ENCODE data around the gene PRPF40A.
A peak's percentile ranks its signal among the peaks of the same experiment; 100 is the strongest.

Gene PRPF40A

DNA sequence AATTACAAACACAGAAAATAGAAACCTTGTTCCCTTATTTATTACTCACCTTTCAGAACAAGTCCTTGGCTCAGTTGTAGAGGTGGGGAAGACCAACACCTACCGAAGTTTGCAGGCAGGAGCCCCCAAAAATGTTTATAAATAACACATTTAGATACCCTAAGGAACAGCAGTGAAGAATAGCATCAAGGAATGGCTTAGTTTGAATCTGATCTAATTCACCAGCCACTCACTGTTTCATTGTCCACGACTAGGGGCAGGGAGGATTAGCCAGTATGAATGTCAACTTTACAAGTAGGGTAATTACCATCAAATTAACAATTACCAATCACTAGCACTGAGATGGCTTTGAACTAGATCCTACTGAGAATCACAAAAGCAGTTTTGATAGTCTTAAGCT, 65.4 kb downstream of the PRPF40A start:
- no peak for DNase-seq (ENCODE audit: low read depth in 2 of 2)

DNA sequence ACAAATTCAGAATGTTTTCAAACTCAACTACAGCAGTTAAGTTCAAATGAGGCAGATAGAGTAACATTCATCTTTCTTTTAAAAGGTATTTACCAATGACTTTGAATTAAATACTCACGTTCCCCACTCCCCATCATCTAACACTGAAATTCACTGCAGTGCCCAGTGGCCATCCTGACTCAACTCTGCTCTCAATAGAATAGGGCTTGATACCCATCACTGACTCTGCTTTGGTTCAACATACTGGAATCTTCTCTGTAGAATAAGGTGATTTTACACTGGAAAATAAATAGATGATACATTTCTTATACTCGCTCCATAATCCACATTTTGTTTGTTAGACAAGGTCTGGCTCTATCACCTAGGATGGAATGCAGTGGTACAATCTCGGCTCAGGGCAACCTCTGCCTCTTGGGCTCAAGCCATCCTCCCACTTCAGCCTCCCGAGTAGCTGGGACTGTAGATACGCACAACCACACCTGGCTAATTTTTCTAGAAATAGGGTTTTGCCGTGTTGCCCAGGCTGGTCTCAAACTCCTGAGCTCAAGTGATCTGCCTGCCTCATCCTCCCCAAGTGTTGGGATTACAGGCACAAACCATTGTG, 66.4 kb downstream of the PRPF40A start:
- DNase-seq (ENCODE audit: low read depth in 2 of 2): no peak

DNA sequence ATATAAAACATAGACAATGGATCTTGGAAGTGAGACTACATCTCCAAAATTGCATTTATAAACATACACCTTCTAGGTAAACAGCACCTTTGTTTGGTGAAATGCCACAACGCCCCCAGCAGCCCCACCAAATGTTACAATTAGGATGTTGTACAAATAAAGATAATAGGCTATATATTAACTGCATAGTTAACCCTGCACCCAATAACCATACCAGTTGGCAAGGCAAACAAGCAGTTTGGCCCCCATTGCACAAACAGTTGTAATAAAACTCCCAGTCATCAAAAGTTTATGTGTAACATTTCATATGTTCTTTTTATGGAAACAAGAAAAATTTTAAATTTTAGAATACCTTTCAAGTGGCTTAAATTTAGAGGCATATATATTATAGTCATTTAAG, 67.3 kb downstream of the PRPF40A start:
- DNase-seq (ENCODE audit: low read depth in 2 of 2): no peak

DNA sequence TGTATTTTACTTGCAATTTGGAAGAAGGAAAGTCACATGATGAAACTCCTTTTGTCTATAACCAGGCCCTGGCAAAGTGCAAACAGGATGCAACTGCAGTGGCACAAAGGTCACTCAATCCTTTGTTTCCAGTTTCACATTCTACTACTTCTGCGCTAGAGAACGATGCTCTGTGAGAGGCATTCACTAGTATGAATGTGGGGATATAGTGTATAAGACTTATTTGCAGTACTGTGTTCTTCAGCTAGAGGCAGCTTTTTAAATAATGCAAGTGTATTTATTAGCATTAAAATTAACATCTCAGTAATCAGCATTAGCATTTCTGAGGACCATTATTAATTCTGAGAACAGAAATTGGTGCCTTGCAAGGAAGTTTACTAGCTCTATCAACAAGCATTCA, 68.9 kb downstream of the PRPF40A start:
- DNase-seq (ENCODE audit: low read depth in 2 of 2): no peak

DNA sequence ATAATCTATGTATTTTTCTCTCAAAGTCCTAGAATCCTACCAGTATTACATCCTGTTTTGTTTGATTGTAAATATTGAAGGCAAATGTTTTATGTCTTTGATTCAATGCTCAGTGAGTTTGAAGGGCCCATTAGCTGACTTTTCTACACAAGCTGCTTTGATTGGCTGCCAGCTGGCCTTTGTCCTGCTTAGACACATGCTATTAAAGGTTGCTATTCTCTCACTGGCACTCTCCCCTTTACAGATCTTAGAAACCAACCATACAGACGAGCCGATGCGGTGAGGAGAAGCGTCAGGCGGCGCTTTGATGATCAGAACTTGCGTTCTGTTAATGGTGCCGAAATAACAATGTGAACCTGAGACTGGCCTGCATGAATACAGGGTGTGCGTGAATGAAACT, 69.7 kb downstream of the PRPF40A start:
- no peak for DNase-seq (ENCODE audit: low read depth in 2 of 2)

DNA sequence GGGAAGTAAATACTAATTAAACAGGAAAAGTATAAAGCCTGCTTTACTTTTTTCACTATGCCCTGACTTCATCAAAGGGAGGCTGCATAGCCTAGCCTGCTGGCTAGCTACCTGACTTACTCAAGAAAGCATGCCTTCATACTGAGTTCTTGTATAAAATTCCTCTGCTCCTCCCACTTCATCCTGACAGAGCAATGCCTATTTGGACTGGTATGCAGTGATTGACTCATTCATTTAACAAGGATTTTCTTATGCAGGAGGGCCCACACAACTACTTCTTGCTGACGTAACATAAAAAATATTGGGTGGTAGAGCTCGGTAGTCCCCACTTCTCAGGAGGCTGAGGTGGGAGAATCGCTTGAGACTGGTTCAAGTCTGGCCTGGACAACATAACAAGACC, 70.5 kb downstream of the PRPF40A start:
- no peak for DNase-seq (ENCODE audit: low read depth in 2 of 2)

DNA sequence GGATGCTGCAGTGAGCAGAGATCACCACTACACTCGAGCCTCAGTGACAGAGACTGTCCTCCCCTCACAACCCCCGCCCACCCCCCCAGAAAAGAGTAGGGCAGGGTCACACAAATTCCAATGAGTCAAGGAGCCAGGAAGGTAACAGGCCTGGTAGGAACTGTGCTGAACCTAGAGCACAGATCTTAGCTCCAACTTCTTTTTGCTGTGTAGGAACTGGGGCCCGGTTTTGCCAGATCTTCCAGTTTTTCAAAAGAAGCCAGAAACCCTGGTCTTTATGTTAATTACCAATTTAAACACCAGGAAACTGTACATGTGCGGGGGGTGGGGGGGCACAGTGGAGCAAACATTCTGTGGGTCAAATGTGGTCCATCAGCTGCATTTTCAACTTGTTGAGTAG, 71.0 kb downstream of the PRPF40A start:
- DNase-seq (ENCODE audit: low read depth in 2 of 2): no peak

DNA sequence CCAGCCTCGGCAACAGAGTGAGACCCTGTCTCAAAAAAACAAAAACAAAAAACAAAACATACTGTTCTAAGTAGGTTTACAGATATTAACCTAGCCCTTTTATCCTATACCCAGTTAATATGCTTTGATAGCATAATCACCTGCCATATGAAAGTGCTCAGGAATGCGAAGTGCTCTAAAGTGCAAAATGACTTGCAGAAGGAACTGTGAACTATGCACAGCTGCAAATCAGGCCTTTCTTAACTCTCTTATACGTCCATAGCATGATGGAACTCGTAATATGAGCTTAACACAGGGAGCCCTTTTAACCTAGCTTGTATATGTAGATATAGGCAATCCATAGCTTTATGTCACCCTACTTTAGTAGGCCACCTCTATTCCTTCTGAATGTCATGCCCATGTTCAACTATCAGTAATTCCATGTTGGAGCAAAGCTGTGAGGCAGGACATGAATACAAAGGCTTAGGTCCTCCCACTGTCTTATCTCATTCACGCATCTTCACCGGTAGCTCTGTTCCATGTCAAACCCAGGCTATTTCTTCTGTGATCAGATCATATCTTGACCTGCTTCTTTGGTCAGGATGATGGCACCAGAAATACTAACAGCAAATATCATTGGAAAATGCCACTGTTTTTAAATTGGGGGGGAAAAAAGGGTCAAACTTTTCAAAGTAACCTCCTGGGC, 72.9 kb downstream of the PRPF40A start:
- no peak for DNase-seq (ENCODE audit: low read depth in 2 of 2)

DNA sequence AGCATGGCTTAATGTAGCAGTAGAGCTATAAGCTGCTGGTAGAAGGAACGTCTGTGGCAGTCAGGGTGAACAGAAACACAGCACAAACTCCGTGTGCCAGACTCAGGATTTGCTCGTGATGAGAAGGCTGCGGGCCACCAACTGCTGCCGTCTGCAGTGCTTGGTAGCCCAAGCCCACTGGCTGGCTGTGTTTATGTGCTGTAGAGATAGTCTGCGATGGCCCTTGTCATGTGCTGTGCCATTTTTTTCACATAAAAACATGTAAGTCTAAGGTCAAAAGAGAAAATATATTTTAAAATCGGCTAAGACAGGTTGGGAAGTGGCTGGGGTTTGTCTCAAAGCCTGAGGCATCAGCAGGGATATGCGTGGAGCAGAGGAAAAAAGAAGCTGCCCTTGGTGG, 78.7 kb downstream of the PRPF40A start:
- DNase-seq (ENCODE audit: low read depth in 2 of 2): no peak

DNA sequence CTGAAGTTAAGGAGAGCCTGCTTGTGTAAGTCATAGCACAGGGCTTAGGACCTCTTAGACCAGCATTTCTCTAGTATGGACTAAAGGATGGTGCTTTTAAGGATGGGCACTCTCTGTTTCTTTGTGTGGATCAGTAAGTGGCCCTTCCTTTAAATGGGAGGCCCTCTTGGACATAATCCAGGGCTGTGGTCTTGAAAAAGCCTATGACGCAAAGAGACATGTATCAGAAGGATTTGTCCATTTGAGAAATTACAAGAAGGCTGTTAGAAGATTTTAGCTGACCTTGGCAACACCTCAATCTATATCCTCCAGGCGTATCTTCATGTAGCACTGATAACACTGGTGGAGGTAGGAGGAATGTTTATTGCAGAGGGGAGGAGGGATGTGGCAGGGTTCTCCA, 79.2 kb downstream of the PRPF40A start:
- DNase-seq (ENCODE audit: low read depth in 2 of 2): no peak

DNA sequence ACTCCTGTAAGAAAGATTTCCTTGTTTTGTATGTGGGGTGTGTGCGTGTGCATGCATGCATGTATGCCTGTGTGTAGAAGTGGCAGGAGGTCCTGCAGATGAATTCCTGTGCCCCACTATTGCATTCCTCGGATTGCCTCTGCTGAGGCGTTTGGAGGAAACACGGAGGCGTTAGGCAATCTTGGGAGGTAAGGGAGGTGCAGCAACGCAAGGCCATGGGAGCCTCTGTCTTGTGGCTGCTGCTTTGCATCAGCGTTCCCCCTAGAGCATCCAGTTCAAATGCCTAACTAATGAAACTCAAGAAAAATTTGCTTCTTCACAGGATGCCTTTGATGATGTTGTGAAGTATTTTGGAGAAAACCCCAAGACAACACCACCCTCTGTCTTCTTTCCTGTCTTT, 80.0 kb downstream of the PRPF40A start:
- no peak for DNase-seq (ENCODE audit: low read depth in 2 of 2)

DNA sequence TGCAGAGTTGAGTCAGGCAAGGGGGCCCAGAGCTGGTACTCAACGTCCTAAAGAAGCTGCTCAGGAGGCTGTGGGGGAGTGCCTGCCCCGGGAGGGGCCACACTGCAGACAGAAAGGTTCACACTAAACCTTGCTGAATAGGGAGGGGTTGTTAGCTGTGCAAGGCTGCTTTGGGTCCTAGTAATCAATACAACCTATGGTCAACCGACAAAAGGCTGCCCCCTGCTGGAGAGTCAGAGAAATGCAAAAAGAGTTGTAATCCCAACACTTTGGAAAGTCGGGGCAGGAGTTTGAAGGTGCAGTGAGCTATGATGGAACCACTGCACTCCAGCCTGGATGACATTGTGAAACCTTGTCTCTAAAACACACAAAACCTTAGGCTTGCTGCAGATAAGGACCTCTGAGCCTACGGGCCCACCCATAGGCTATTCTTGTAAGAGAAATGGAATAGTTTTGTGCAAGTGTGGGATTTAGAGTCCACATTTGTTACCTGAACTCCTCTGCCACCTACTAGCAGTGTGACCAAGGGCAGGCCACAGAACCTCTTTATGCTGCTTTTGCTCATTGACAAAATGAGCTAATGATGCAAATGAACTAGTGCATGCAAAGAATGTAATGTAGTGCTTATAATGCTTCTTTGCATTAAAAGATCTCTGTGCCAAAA, 81.5 kb downstream of the PRPF40A start:
- DNase-seq (ENCODE audit: low read depth in 2 of 2): peak; percentile 7 to 46

DNA sequence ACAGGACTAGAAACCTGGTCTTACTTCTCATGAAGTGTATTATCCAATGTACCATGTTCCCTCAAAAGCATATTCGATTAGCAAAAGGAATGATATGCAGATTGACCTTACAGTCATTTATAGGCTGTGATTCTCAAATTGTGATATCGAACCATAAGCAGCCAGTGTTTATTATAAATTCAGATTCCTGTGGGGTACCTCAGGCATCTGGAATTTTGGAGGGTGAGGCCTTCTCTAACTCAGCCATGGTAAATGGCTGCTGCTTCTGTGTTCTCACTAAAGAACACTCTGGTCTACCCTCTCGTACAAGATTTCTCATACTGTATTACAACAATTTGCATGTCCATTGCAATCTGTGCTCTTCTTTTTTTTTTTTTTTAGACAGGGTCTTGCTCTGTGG, 84.5 kb downstream of the PRPF40A start:
- no peak for DNase-seq (ENCODE audit: low read depth in 2 of 2)

DNA sequence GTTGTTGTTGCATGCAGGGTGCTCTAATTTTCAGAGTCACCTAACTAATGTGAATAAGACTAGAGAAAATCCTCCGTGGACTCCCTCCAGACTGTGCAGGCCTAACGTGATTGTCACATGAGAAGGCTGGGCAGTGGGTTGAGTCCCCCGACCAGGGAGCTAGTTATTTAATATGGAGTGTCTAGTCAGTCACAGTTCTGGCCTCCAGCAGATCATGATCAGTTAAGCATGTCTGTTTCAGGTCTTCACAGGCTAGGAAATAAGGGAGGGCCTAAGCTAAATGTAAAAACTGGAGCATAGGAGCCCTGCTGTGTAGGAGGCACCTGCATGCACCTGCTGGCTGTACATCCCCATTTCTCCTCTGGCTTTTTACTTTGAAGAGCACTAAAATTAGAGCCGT, 86.8 kb downstream of the PRPF40A start:
- no peak for DNase-seq (ENCODE audit: low read depth in 2 of 2)

DNA sequence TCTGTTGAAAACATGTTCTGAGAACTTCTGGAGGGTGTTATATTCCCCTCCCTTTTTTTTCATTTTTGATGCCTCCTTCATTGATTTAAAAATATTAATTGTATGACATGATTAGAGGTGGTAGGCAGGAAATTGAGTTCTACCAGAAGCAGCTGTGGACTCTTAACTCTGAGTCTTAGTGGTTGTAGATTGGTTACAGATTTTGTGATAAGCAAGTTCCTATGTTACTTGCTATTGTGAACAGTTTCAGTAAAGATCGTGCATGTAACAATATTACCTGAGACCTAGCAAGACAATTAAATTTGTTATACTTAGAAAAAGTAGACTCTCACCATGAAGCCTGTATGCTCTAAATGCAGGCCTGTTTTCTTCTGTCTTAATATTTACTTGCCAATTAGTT, 88.1 kb downstream of the PRPF40A start:
- no peak for DNase-seq (ENCODE audit: low read depth in 2 of 2)

DNA sequence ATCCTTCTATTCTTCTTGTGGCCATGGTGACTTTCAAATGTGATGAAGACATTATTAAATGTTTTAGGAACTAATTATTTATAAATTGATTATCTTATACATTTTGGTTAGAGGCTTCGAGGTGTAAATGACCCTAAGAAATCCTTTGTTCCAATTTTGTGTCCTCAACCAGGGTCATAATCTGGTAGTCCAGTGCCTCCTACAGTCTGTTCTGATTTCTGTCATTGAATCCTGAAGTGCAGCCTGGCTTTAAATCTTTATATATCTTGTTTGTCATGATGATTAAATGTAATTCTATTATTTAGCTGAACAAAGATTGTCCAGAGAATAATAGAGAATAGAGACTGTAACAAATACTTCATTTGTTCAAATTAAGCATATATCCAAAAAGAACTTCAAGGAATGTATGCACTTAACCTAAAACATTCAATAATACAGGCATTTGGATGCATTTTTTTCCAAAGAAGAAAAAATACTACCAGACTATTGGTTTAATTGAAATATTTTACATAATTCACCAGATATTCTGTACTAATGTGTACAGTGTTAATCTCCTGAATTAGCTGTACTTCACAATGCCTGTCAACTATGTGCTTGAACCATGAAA, 89.8 kb downstream of the PRPF40A start:
- DNase-seq (ENCODE audit: low read depth in 2 of 2): no peak

DNA sequence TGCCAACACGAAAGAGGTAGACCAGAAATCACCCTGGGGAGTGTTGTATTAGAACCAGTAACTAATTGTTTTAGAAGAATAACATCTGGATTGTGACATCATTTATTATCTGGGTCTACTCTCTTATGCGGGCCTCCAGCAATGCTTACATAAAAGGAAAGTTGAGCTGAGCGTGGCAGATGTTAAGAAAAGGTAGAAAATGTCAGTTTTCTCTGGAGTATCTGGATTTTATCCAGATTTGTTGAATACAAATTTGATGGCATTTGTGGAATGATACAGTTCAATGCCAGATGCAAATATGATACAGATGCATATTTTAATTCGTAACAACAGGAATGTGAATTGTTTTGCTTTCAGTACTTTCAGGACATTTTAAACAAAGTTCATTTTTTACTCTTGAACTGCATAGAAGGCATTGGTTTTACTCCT, 90.3 kb downstream of the PRPF40A start:
- DNase-seq (ENCODE audit: low read depth in 2 of 2): no peak

DNA sequence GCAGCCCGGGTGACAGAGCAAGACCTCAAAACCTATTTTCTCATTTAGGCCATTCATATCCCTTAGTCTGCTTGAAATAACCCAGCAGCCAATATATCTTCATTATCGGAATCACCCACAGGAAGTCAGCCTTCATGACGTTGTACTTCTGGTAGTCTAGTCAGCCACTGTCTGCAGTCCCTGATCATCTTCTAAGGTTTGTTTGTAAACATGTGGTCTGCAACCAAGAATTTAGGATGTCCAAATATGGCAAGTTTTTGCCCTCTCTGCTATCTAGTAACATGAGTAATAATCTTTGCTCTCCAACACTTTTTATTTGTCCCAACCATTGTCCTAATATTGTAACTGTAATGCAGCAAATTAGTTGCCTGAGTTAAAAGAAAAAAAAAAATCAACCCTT, 92.5 kb downstream of the PRPF40A start:
- DNase-seq (ENCODE audit: low read depth in 2 of 2): no peak

DNA sequence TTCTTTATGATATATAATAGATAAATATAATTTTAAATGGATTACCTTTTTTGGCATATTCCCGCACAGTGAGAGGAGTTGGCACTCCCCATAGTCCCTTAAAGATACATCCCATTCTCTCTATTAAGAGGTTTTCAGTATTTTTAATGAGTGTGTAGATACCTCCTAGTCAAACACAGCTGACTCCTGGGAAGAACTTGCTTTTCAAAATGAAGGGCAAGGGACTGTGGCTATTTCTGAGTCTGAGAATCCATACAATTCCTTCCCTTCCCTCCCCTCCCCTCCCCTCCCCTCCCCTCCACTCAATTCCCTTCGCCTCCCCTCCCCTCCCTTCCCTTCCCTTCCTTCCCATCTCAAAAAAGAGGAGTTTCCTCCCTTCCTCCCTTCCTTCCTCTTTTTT, 93.5 kb downstream of the PRPF40A start:
- no peak for DNase-seq (ENCODE audit: low read depth in 2 of 2)

DNA sequence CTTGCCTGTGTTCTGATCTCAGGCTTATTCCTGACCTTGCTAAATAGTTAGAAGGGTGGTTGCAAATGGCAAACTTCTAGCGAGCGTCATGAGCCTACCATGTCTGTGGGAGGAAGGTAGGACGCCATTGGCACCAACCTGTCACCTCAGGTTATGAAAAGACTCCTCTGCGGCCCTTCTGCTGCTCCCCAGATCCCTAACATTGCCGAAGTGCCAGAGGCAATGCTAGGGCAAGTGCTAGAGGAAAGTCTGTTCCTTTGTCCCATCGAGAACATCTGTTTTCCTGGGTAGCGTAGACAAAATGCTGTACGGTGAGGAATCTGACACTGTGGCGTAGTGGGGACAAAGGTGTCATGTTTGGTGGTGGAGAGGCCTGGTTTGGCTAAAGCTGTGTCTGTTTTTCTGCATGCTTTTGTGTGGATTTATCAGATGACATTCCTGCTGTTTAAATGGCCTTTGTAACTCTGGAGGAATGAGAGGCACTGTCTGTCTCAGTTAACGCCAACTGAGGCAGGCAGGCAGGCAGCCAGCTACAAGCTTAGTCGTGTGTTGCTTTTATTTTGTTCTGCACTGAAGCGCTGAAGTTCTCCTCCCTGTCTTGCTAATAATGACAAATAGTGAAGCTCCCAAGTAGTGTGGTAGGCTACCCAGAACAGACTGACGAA, 94.1 kb downstream of the PRPF40A start:
- DNase-seq (ENCODE audit: low read depth in 2 of 2): no peak

DNA sequence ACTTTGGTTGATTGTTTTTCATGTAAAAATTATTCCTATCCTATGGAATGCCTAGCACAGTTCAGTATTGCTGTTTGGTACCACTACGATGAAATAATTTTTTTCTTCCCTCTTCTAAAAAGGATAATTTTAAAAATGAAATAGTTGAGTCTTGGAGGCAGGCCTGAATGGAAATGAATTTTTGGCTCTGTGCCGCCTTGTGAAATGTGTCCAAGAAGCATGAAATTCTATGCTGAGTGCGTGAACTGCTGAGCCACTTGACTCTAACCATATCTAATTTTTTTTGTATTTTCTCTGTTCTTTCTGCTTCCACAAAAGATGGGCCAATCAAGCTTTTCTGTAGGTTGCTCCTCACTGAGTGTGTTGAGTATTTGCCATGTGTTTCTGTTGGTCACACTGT, 95.0 kb downstream of the PRPF40A start:
- DNase-seq (ENCODE audit: low read depth in 2 of 2): no peak

DNA sequence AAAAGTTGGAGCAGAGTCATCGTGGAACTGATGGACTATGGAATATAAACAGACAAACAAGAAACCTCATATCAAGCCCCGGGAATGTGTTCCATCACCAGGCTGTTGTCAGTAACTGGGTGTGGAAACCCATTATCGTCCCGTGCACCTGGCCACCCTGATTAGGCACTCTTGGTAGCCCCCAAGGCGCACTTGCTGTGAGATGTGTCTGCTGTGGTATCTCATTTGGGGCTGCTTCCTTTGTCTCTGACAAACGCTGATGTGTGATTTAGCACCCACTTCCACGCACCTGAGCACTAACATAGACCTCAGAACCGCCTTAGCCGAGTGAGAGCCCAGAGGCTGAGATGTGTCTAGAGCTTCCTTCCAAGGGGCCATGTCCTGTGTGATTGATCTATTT, 96.3 kb downstream of the PRPF40A start:
- DNase-seq (ENCODE audit: low read depth in 2 of 2): no peak
